B cell (primary cell): ENCODE results near the gene UQCR11. TPM values are rescaled to one million over a fixed set of nuclear protein-coding genes. Genes with fewer than 3 reads are reported as not detected.

Source experiments
- ATAC-seq: fragments of 200-7000 bp; cut with Tn5 transposase; one replicate; pipeline ENCODE4 v1.10.0; 2021; ENCODE audit warnings: low read depth, mild to moderate bottlenecking, moderate number of reproducible peaks, moderate library complexity
- CTCF ChIA-PET: fragments of 350-600 bp; sonication (Branson Sonifier 250); formaldehyde crosslinking; loops from one replicate; lab custom pipeline; 2021; ENCODE audit warnings: antibody characterized with exemption, inconsistent platforms; lab: Charles Lee
- POLR2A ChIA-PET: fragments of 350-600 bp; sonication (Branson Sonifier 250); formaldehyde crosslinking; loops from one replicate; lab custom pipeline; 2021; ENCODE audit warnings: antibody characterized with exemption; lab: Charles Lee
- DNase-seq: peaks from one replicate; pipeline ENCODE4 v3.0.0; 2013
- H2AFZ ChIP-seq: 2 replicates; pipeline ENCODE4 v1.6.1; 2012; ENCODE audit warnings: mild to moderate bottlenecking, low read depth, low read length; ENCODE audit not compliant: insufficient read depth, poor library complexity, severe bottlenecking
- H3K27ac ChIP-seq, 2 donors: 1 replicate in 1 of 2; 2 replicates in 1 of 2; pipeline ENCODE4 v1.5.1; 2012 to 2013; ENCODE audit warnings: low read length in 2 of 2, mild to moderate bottlenecking in 2 of 2, moderate library complexity in 1 of 2
- H3K27me3 ChIP-seq, 4 experiments: fragments of 200-600 bp in 1 of 4; sonication (generic) in 1 of 4; replicated peaks in 1 of 4; 1 replicate in 2 of 4; 2 replicates in 2 of 4; pipeline versions ENCODE4 v1.6.1 to v1.7.0; 2013 to 2016; ENCODE audit warnings: low read length in 3 of 4, mild to moderate bottlenecking in 2 of 4, mixed read lengths in 1 of 4, moderate library complexity in 1 of 4; ENCODE audit not compliant: insufficient read depth in 4 of 4, control insufficient read depth in 3 of 4; ENCODE audit errors: control extremely low read depth in 1 of 4
- H3K36me3 ChIP-seq, 2 experiments: replicated peaks in 1 of 2; 1 replicate in 1 of 2; 2 replicates in 1 of 2; pipeline versions ENCODE4 v1.6.1 to v1.7.1; 2013; ENCODE audit warnings: low read length in 1 of 2; ENCODE audit not compliant: insufficient read depth in 2 of 2, control insufficient read depth in 1 of 2; ENCODE audit errors: control extremely low read depth in 1 of 2, extremely low read depth in 1 of 2
- H3K4me1 ChIP-seq, 2 donors: fragments of 200-600 bp in 1 of 2; sonication (generic) in 1 of 2; 1 replicate in 1 of 2; 2 replicates in 1 of 2; pipeline versions ENCODE4 v1.5.1 to v1.6.1; 2013 to 2017; ENCODE audit warnings: low read length in 2 of 2; ENCODE audit not compliant: control insufficient read depth in 2 of 2, insufficient read depth in 2 of 2
- H3K4me2 ChIP-seq: replicated peaks from 2 replicates; pipeline ENCODE3; 2012; ENCODE audit warnings: mild to moderate bottlenecking, low read depth, low read length; ENCODE audit not compliant: poor library complexity, severe bottlenecking
- H3K4me3 ChIP-seq, 5 experiments: fragments of 200-600 bp in 1 of 5; sonication (generic) in 1 of 5; 1 replicate in 3 of 5; 2 replicates in 2 of 5; pipeline versions ENCODE4 v1.5.1 to v1.7.0; 2011 to 2016; ENCODE audit warnings: low read length in 4 of 5, mild to moderate bottlenecking in 4 of 5, low read depth in 2 of 5, control low read depth in 1 of 5, moderate library complexity in 1 of 5; ENCODE audit not compliant: insufficient read depth in 1 of 5; ENCODE audit errors: control extremely low read depth in 1 of 5, extremely low read depth in 1 of 5
- H3K79me2 ChIP-seq: fragments of 200-600 bp; sonication (generic); one replicate; pipeline ENCODE4 v1.6.0; 2016; ENCODE audit warnings: low read length; ENCODE audit not compliant: control insufficient read depth, insufficient read depth
- H3K9ac ChIP-seq: fragments of 200-600 bp; sonication (generic); 2 replicates; pipeline ENCODE4 v1.6.1; 2017; ENCODE audit warnings: mild to moderate bottlenecking, low read length, moderate library complexity
- H3K9me3 ChIP-seq, 3 donors: one replicate each; pipeline versions ENCODE4 v1.6.1 to v1.7.1; 2013; ENCODE audit warnings: low read length in 2 of 3; ENCODE audit not compliant: control insufficient read depth in 2 of 3, insufficient read depth in 1 of 3; ENCODE audit errors: control extremely low read depth in 1 of 3
- H4K20me1 ChIP-seq: 2 replicates; pipeline ENCODE4 v1.6.0; 2012; ENCODE audit warnings: mild to moderate bottlenecking, low read length; ENCODE audit not compliant: insufficient read depth, control insufficient read depth, poor library complexity, severe bottlenecking
- H3K27ac Mint-ChIP-seq: one replicate; pipeline ENCODE4 v1.8.0; 2021; ENCODE audit warnings: mixed read lengths
- H3K27me3 Mint-ChIP-seq: one replicate; pipeline ENCODE4 v1.8.0; 2021; ENCODE audit warnings: mixed read lengths
- H3K4me1 Mint-ChIP-seq: one replicate; pipeline ENCODE4 v1.8.0; 2021; ENCODE audit warnings: mixed read lengths
- H3K4me3 Mint-ChIP-seq: one replicate; pipeline ENCODE4 v1.8.0; 2021; ENCODE audit warnings: mixed read lengths
- H3K9me3 Mint-ChIP-seq: one replicate; pipeline ENCODE4 v1.8.0; 2022; ENCODE audit warnings: mixed read lengths; ENCODE audit not compliant: insufficient read depth
- CTCF ChIP-seq: fragments of 200-600 bp; IDR thresholded peaks from one replicate; pipeline ENCODE4 v1.8.0; 2022; ENCODE audit warnings: antibody characterized with exemption, mild to moderate bottlenecking
- EZH2 ChIP-seq: IDR thresholded peaks from 2 replicates; pipeline ENCODE4 v1.6.1; 2012; ENCODE audit warnings: borderline replicate concordance, low read depth, mild to moderate bottlenecking, moderate library complexity, low read length; ENCODE audit not compliant: insufficient read depth, poor library complexity, severe bottlenecking
- WGBS: methylation state at CpG from one replicate; pipeline ENCODE4 v1.1.5; 2013; ENCODE audit warnings: missing lambda C conversion rate; ENCODE audit not compliant: insufficient coverage; 5-methylcytosine and 5-hydroxymethylcytosine counted together
- intact Hi-C: fragments of 100-400 bp; cut with micrococcal nuclease; formaldehyde crosslinking; loops from one replicate; pipeline ENCODE4 v1.10.0; 2022
- polyA plus RNA-seq: library from polyadenylated mRNA; depleted of rRNA; stranded (reverse); fragments of >200 nt; gene quantifications from 2 replicates; pipeline ENCODE4 v1.2.3, GENCODE V29; 2012
- total RNA-seq, 2 donors: library from RNA; stranded (reverse); fragments of 120-200 nt in 1 of 2; gene quantifications; 1 replicate in 1 of 2; 2 replicates in 1 of 2; pipeline versions ENCODE4 v1.2.3 to v1.2.4, GENCODE V29; 2013 to 2022

UQCR11 gene
- total and polyA plus RNA-seq, 2 donors (not counting 1 experiment from before 2014, with no cell fraction given) = 59.5 to 66.8 TPM

GRCh38 chr19:1649706-1650649 lies 44.7 kb upstream of the UQCR11 start:
- Mint-ChIP-seq H3K27ac (peak overlapping the region; percentile 97), H3K27me3 (no peaks in the 10 kb centered on the region), H3K9me3 (no peaks in the 10 kb centered on the region), H3K4me3 (peak overlapping the region; percentile 96), H3K4me1 (peaks cover 58% of the 10 kb centered on the region)
- peaks cover 39 to 66% of the 10 kb centered on the region in 2 donors for H3K4me1 ChIP-seq
- peaks cover 62% of the 10 kb centered on the region for H3K79me2 ChIP-seq
- H3K4me3 ChIP-seq = peak overlapping the region in 4 of 5 experiments; percentile 63 to 74 (median 70)
- H3K9ac ChIP-seq = peak overlapping the region; percentile 70
- H4K20me1 ChIP-seq = peaks cover 63% of the 10 kb centered on the region
- no peaks in the 10 kb centered on the region for H3K27me3 ChIP-seq
- DNase-seq (no peak), ATAC-seq (no peak)
- peak overlapping the region; percentile 67 to 70 for H3K27ac ChIP-seq
- peak overlapping the region; percentile 87 for H3K4me2 ChIP-seq
- ChIA-PET CTCF (interaction anchor here (0.5 to 7.3 kb wide), 7 partner anchors 11 to 117 kb away, joined by 3 to 114 read pairs (median 4); no protein-coding TSS in a partner anchor), POLR2A (interaction anchor here (1.0 to 4.7 kb wide), 6 partner anchors 11 to 28 kb away, joined by 3 to 46 read pairs (median 6); no protein-coding TSS in a partner anchor)
- peaks cover 0 to 34% of the 10 kb centered on the region in 2 experiments for H3K36me3 ChIP-seq
- TF ChIP-seq EZH2 (no peak), CTCF (no peak)
- no peak overlapping the region for H2AFZ ChIP-seq
- intact Hi-C loops = loop anchor here (2.0 to 5.0 kb wide), 2 partner anchors 25 to 197 kb away; partner anchors contain the start of gene REXO1
- H3K9me3 ChIP-seq = peaks cover 0 to 3% (median 0%) of the 10 kb centered on the region in 3 donors
- WGBS = 70% methylated on average over 16 of the region's 20 CpGs
